Astrocyte (in vitro differentiated cells and primary cell): ENCODE results near the gene CDCP1.

Experiments used
- CTCF ChIP-seq: IDR thresholded peaks from 2 replicates; pipeline ENCODE4 v1.5.1; 2011; ENCODE audit warnings: low read depth, mild to moderate bottlenecking, inconsistent platforms, low read length, moderate library complexity; ENCODE audit not compliant: insufficient read depth
- EZH2 ChIP-seq: IDR thresholded peaks from 2 replicates; pipeline ENCODE4 v1.6.1; 2012; ENCODE audit warnings: mild to moderate bottlenecking, low read length, inconsistent platforms; ENCODE audit not compliant: insufficient read depth

GRCh38 chr3:45128950-45129349 lies 17.2 kb downstream of the CDCP1 start:
- no peak for TF ChIP-seq CTCF
- TF ChIP-seq EZH2, result no peak
